GDM1 (cell line): ENCODE data around the gene NPBWR2.
"Not testable (repeated sequence)": the region's sequence is repeated elsewhere in the genome, so short reads cannot be mapped to it uniquely, and the experiment has no call there.

ENCODE experiments used
- DNase-seq: peaks from one replicate; lab custom pipeline; 2025; lab: John Stamatoyannopoulos, UW

Gene NPBWR2

GRCh38 chr20:64143018-64143801, 35.8 kb upstream of the NPBWR2 start:
- DNase-seq, result no peak

DNA sequence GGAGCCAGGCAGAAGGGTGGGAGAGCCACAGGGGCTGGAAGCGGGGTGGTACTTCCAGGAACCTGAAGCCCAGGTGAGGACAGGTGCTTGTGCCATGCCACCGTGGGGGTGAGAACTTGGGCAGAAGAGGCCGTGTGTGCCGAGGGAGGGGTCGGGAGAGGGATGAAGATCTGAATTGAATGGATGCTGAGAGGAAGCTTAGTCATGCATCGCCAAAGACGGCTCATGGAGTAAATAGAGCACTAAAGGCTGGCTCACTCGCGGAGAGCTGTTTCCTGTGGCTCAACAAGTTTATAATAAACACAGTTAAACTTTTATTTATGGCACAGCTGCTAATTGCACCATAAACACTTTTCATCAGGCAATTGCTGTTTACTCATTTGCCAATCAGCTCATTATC, 35.2 kb upstream of the NPBWR2 start:
- DNase-seq, result no peak

DNA sequence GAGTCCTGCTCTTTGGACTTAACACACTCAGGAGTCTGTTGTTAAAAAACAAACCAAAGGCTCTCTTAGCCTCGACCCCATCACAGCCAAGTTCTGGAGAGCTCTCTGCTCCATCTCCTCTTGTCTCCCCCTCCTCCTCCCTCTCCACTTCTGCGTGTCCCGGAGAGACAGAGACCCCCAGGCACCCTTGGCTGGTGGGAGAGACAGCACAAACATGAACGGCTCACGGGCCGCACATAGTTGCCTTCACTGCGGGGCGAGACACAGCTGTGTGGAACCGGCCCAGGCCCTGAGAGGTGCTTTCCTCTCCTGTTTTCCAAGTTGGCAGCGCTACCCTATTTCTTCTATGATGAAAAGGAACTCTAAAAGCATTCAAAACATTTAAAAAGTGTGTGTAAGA, 33.6 kb upstream of the NPBWR2 start:
- DNase-seq, result no peak

DNA sequence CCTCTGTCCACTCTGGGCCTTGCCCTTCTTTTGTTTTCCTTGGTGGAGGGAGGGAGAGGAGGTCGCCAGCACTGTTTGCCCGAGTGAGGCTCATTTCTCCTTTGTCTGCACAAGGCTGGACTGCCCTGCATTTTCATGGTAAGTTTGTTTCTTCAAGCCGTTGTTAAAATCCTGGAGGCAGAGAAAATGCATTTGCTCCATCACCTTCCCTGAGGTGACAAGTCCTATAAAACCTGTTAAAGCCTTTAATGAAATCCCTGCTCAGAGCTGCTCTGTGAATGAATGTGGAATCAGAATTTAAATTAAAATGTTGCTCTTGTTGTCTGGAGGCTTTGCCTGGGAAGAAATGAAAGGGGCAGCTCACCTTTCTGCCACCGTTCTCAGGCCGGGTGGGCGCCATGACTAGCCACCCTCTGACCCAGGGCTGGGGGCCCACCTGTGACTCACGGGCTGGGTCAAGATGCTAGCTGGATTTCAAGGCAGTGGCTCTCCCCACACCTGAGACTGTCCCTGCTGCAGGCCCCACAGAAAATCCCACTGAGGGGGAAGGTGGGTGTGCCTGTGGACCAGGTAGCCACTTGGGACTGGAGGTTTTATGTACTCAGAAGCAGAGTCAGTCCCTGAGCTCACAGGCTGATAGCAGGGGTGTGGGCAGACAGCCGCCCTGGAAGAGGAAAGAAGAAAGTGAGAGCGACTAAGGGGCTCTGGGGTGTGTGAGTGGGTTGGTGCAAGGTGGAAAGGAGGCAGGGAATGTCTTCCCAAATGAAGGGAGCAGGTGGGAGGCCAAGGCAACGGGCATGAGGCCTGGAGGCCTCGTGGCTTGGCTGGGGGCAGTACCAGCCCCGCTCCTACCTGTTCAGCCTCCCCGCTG, 32.9 kb upstream of the NPBWR2 start:
- DNase-seq, result no peak

- DNase-seq, result no peak
These were observed 32.1 kb upstream of the NPBWR2 start for GRCh38 chr20:64139199-64140060.

GRCh38 chr20:64138276-64138815, 31.0 kb upstream of the NPBWR2 start:
- no peak for DNase-seq

GRCh38 chr20:64137598-64138031, 30.2 kb upstream of the NPBWR2 start:
- DNase-seq, result no peak

GRCh38 chr20:64136004-64136710, 28.8 kb upstream of the NPBWR2 start:
- no peak for DNase-seq

DNA sequence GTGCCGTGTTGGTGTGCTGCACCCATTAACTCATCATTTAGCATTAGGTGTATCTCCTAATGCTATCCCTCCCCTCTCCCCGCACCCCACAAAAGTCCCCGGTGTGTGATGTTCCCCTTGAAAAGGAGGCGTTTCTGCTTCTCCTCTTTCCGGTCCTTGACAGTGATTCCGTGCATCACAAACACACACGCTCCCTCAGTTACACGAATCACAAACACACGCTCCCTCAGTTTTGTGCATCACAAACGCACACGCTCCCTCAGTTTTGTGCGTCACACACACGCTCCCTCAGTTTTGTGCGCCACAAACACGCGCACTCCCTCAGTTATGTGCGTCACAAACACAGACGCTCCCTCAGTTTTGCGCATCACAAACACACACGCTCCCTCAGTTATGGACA, 27.4 kb upstream of the NPBWR2 start:
- DNase-seq, result not testable (repeated sequence)

DNA sequence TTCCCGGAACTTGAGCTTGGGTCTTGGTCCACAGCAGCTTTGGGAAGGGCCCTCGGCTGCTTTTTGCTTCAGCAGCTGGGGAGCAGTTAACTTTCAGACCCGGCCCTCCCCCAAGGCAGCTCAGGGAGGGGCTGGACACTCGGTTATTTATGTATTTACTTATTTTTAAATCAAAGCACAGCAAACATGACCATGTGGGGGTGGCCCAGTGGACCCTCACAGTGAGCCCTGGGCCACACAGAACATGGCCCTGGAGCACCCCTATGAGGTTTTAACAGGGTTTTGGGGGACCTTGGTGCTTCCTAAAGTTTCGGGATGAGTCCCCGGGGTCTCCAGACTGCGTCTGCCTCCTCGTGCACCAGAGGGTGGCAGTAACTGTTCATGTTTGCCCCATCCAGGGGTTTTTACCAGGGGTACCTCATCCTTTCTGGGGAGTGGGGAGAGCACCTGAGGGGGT, 26.6 kb upstream of the NPBWR2 start:
- DNase-seq, result no peak

- DNase-seq, result peak; percentile 16
These were observed 24.0 kb upstream of the NPBWR2 start for GRCh38 chr20:64131406-64131805.

- no peak for DNase-seq
These were observed 23.5 kb upstream of the NPBWR2 start for GRCh38 chr20:64130876-64131275.

GRCh38 chr20:64130271-64130670, 22.9 kb upstream of the NPBWR2 start:
- no peak for DNase-seq

- no peak for DNase-seq
These were observed 21.9 kb upstream of the NPBWR2 start for GRCh38 chr20:64129146-64129782.

DNA sequence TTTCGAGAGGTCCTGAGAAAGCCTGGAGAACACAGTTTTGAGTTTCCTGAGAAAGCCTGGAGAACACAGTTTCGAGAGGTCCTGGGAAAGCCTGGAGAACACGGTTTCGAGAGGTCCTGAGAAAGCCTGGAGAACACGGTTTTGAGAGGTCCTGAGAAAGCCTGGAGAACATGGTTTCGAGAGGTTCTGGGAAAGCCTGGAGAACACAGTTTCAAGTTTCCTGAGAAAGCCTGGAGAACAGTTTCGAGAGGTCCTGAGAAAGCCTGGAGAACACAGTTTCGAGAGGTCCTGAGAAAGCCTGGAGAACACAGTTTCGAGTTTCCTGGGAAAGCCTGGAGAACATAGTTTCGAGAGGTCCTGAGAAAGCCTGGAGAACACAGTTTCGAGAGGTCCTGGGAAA, 16.2 kb upstream of the NPBWR2 start:
- DNase-seq, result not testable (repeated sequence)

DNA sequence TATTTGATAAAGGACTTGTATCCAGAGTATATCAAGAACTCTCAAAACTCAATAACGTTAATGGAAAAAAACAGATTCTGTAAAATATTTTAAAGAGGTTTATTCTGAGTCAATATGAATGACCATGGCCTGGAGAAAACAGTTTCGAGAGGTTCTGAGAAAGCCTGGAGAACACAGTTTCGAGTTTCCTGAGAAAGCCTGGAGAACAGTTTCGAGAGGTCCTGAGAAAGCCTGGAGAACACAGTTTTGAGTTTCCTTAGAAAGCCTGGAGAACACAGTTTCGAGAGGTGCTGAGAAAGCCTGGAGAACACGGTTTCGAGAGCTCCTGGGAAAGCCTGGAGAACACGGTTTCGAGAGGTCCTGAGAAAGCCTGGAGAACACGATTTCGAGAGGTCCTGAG, 15.6 kb upstream of the NPBWR2 start:
- not testable (repeated sequence) for DNase-seq

GRCh38 chr20:64121586-64121985, 14.2 kb upstream of the NPBWR2 start:
- no peak for DNase-seq

- no peak for DNase-seq
These were observed 12.4 kb upstream of the NPBWR2 start for GRCh38 chr20:64119681-64120341.

GRCh38 chr20:64119301-64119680, 11.9 kb upstream of the NPBWR2 start:
- DNase-seq, result no peak

DNA sequence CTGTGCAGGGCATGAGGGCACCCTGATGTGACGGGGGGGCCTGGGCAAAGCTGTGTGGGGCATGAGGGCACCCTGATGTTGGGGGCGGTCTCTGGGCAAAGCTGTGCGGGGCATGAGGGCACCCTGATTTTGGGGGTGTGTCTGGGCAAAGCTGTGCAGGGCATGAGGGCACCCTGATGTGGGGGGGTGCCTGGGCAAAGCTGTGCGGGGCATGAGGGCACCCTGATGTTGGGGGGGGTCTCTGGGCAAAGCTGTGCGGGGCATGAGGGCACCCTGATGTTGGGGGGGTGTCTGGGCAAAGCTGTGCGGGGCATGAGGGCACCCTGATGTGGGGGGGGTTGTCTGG, 10.0 kb upstream of the NPBWR2 start:
- not testable (repeated sequence) for DNase-seq
